Nephron progenitor cell (in vitro differentiated cells): ENCODE results near the gene WARS2.

ENCODE experiments used
- DNase-seq: peaks from one replicate; pipeline ENCODE4 v3.0.0; 2021
- H3K27ac Mint-ChIP-seq: 2 replicates; pipeline ENCODE4 v1.8.0; 2021; ENCODE audit warnings: mild to moderate bottlenecking, moderate library complexity, mixed read lengths
- H3K27me3 Mint-ChIP-seq: 2 replicates; pipeline ENCODE4 v1.8.0; 2021; ENCODE audit warnings: mild to moderate bottlenecking, low read depth, mixed read lengths; ENCODE audit not compliant: poor library complexity
- H3K36me3 Mint-ChIP-seq: 2 replicates; pipeline ENCODE4 v1.8.0; 2021; ENCODE audit warnings: low read depth, mixed read lengths
- H3K4me1 Mint-ChIP-seq: 2 replicates; pipeline ENCODE4 v1.8.0; 2021; ENCODE audit warnings: mixed read lengths
- H3K4me3 Mint-ChIP-seq: 2 replicates; pipeline ENCODE4 v1.8.0; 2021; ENCODE audit warnings: mild to moderate bottlenecking, moderate library complexity, mixed read lengths
- H3K9me3 Mint-ChIP-seq: 2 replicates; pipeline ENCODE4 v1.8.0; 2021; ENCODE audit warnings: mild to moderate bottlenecking, moderate library complexity, mixed read lengths
- CTCF ChIP-seq: fragments of 200-600 bp; sonication (generic); IDR thresholded peaks from 2 replicates; pipeline ENCODE4 v1.5.0; 2021; ENCODE audit warnings: antibody characterized with exemption

Gene WARS2

DNA sequence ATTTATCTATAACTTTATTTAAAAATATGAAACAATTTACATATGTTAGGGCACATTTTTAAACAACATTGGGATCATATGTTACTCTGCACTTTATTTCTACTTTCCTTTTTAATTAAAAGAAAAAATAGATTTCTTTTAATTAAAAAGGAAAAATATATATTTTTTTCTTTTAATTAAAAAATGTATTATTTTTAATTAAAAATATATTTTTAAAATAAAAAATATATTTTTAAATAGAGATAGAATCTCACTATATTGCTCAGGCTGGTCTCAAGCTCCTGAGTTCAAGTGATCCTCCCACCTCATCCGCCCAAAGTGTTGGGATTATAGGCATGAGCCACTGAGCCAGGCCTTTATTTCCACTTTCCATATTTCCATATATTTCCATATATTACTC is 36.7 kb downstream of the WARS2 start:
- DNase-seq, result no peak
- no peak overlapping the region for H3K27ac Mint-ChIP-seq
- H3K27me3 Mint-ChIP-seq, result peaks cover 3% of the 10 kb centered on the region
- no peaks in the 10 kb centered on the region for H3K4me1 Mint-ChIP-seq
- no peaks in the 10 kb centered on the region for H3K36me3 Mint-ChIP-seq
- no peak overlapping the region for H3K4me3 Mint-ChIP-seq
- TF ChIP-seq CTCF, result no peak
- no peaks in the 10 kb centered on the region for H3K9me3 Mint-ChIP-seq

DNA sequence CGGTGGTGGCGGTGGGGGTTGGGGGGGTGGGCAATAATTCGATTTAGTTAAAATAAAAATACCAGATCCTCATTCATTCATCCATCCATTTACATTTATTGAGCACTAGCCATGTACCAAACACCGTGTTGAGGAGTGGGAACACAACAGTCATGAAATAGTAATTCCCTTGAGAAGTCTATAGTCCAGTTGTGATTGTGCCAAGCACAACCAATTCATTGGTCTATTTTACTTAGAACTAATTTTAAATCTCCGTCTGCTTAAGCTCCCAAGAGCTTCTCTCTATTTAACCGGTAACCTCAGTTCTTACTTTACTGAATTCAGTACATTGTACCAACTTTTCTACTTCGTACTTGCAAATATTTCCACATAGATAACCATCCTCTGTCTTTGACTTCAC is 38.4 kb downstream of the WARS2 start:
- H3K27me3 Mint-ChIP-seq, result peaks cover under 1% of the 10 kb centered on the region
- no peak overlapping the region for H3K27ac Mint-ChIP-seq
- DNase-seq, result no peak
- no peaks in the 10 kb centered on the region for H3K9me3 Mint-ChIP-seq
- H3K36me3 Mint-ChIP-seq, result no peaks in the 10 kb centered on the region
- no peaks in the 10 kb centered on the region for H3K4me1 Mint-ChIP-seq
- TF ChIP-seq CTCF, result no peak
- H3K4me3 Mint-ChIP-seq, result no peak overlapping the region

GRCh38 chr1:119101563-119101962 is 38.9 kb downstream of the WARS2 start:
- Mint-ChIP-seq H3K9me3 (no peaks in the 10 kb centered on the region), H3K27ac (no peak overlapping the region), H3K36me3 (no peaks in the 10 kb centered on the region), H3K27me3 (no peaks in the 10 kb centered on the region), H3K4me3 (no peak overlapping the region), H3K4me1 (no peaks in the 10 kb centered on the region)
- no peak for TF ChIP-seq CTCF
- no peak for DNase-seq

DNA sequence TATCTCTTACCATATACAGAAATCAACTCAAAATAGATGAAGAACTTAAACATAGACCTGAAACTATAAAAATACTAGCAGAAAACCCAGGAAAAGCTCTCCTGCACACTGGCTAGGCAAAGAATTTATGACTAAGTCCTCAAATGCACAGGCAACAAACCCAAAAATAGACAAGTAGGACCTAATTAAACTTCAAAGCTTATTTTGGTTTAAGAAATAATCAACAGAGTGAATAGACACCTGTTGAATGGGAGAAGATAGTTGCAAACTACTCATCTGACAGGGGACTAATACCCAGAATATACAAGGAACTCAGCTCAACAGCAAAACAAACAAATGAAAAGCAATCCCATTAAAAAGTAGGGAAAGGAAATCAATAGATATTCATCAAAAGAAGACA is 40.7 kb downstream of the WARS2 start:
- TF ChIP-seq CTCF, result no peak
- Mint-ChIP-seq H3K4me1 (no peaks in the 10 kb centered on the region), H3K27ac (no peak overlapping the region), H3K9me3 (no peaks in the 10 kb centered on the region), H3K27me3 (no peaks in the 10 kb centered on the region), H3K36me3 (no peaks in the 10 kb centered on the region), H3K4me3 (no peak overlapping the region)
- DNase-seq, result no peak

- Mint-ChIP-seq H3K36me3 (no peaks in the 10 kb centered on the region), H3K4me3 (no peak overlapping the region), H3K9me3 (no peaks in the 10 kb centered on the region), H3K27ac (no peak overlapping the region), H3K27me3 (no peaks in the 10 kb centered on the region), H3K4me1 (peaks cover 4% of the 10 kb centered on the region)
- TF ChIP-seq CTCF, result no peak
- no peak for DNase-seq
These were observed 43.1 kb downstream of the WARS2 start for GRCh38 chr1:119097380-119097779.

- H3K27ac Mint-ChIP-seq, result no peak overlapping the region
These were observed 46.7 kb downstream of the WARS2 start for GRCh38 chr1:119093721-119094120.

More at GRCh38 chr1:119093721-119094120, 46.7 kb downstream of the WARS2 start:
- DNase-seq, result no peak
- Mint-ChIP-seq H3K36me3 (no peaks in the 10 kb centered on the region), H3K4me1 (peaks cover 15% of the 10 kb centered on the region), H3K27me3 (no peaks in the 10 kb centered on the region), H3K4me3 (no peak overlapping the region), H3K9me3 (peaks cover 12% of the 10 kb centered on the region)
- TF ChIP-seq CTCF, result no peak
